Fibroblast of pulmonary artery (primary cell): Measurements from ENCODE around the gene PLEKHG7.
"Not testable (repeated sequence)": the region's sequence is repeated elsewhere in the genome, so short reads cannot be mapped to it uniquely, and the experiment has no call there.

Experiments
- DNase-seq: peaks from one replicate; pipeline ENCODE4 v3.0.0-alpha.2; 2010; ENCODE audit warnings: low read depth
- H3K4me3 ChIP-seq: replicated peaks from 2 replicates; pipeline ENCODE4 v1.5.1; 2011; ENCODE audit warnings: low read depth, mild to moderate bottlenecking, control low read depth, low read length, moderate library complexity
- CTCF ChIP-seq: IDR thresholded peaks from 2 replicates; pipeline ENCODE4 v1.5.1; 2011; ENCODE audit warnings: mild to moderate bottlenecking, control low read depth, low read length, inconsistent platforms; ENCODE audit errors: missing control alignments

Gene PLEKHG7

GRCh38 chr12:92740411-92740810 is 37.6 kb downstream of the PLEKHG7 start:
- no peak for TF ChIP-seq CTCF
- no peak for DNase-seq
- H3K4me3 ChIP-seq: no peak overlapping the region

GRCh38 chr12:92743026-92743425 is 40.2 kb downstream of the PLEKHG7 start:
- H3K4me3 ChIP-seq: no peak overlapping the region
- no peak for TF ChIP-seq CTCF
- DNase-seq: no peak

- DNase-seq: peak; percentile 96
- no peak for TF ChIP-seq CTCF
- H3K4me3 ChIP-seq: no peak overlapping the region
Observed at GRCh38 chr12:92745856-92746550, 43.2 kb downstream of the PLEKHG7 start.

- TF ChIP-seq CTCF: no peak
- no peak overlapping the region for H3K4me3 ChIP-seq
- no peak for DNase-seq
Observed at GRCh38 chr12:92747151-92747550, 44.4 kb downstream of the PLEKHG7 start.

- not testable (repeated sequence) for DNase-seq, H3K4me3 ChIP-seq
Observed at GRCh38 chr12:92749691-92750090, 46.9 kb downstream of the PLEKHG7 start.

GRCh38 chr12:92753976-92754885 is 51.4 kb downstream of the PLEKHG7 start:
- peak; percentile 55 for DNase-seq
- TF ChIP-seq CTCF: no peak
- no peak overlapping the region for H3K4me3 ChIP-seq

- no peak overlapping the region for H3K4me3 ChIP-seq
- TF ChIP-seq CTCF: no peak
- DNase-seq: no peak
Observed at GRCh38 chr12:92756898-92757596, 54.3 kb downstream of the PLEKHG7 start.
